HG02938 (cell line): ENCODE measurements around the gene L3MBTL1.

ENCODE experiments used
- ATAC-seq: cut with Tn5 transposase; IDR thresholded peaks from one replicate; pipeline ENCODE4 v1.9.1; 2021; ENCODE audit warnings: mild to moderate bottlenecking, moderate library complexity; ENCODE audit not compliant: unreplicated experiment

The L3MBTL1 gene

GRCh38 chr20:43507150-43508080 is at the start of gene L3MBTL1:
TSS of gene L3MBTL1 (plus strand) at chr20:43507697. CDS start at chr20:43513504, 5,807 bp downstream.
- no peak for ATAC-seq

- no peak for ATAC-seq
These were observed 49.0 kb upstream of the L3MBTL1 start for GRCh38 chr20:43458422-43458924.

GRCh38 chr20:43459022-43459942 is 48.2 kb upstream of the L3MBTL1 start:
- ATAC-seq, result no peak

- no peak for ATAC-seq
These were observed 47.2 kb upstream of the L3MBTL1 start for GRCh38 chr20:43460172-43460829.

GRCh38 chr20:43460830-43461200 is 46.7 kb upstream of the L3MBTL1 start:
- ATAC-seq, result no peak

GRCh38 chr20:43461894-43462659 is 45.4 kb upstream of the L3MBTL1 start:
- no peak for ATAC-seq

- ATAC-seq, result no peak
These were observed 44.6 kb upstream of the L3MBTL1 start for GRCh38 chr20:43462660-43463526.

- no peak for ATAC-seq
These were observed 43.8 kb upstream of the L3MBTL1 start for GRCh38 chr20:43463527-43464218.

GRCh38 chr20:43464219-43464790 is 43.2 kb upstream of the L3MBTL1 start:
- ATAC-seq, result no peak

- no peak for ATAC-seq
These were observed 41.9 kb upstream of the L3MBTL1 start for GRCh38 chr20:43465625-43465943.

- no peak for ATAC-seq
These were observed 39.9 kb upstream of the L3MBTL1 start for GRCh38 chr20:43467589-43467988.

- no peak for ATAC-seq
These were observed 34.7 kb upstream of the L3MBTL1 start for GRCh38 chr20:43472671-43473380.

- no peak for ATAC-seq
These were observed 34.2 kb upstream of the L3MBTL1 start for GRCh38 chr20:43473381-43473704.

- ATAC-seq, result no peak
These were observed 30.3 kb upstream of the L3MBTL1 start for GRCh38 chr20:43477193-43477592.

- ATAC-seq, result no peak
These were observed 29.9 kb upstream of the L3MBTL1 start for GRCh38 chr20:43477619-43478018.

- no peak for ATAC-seq
These were observed 17.5 kb upstream of the L3MBTL1 start for GRCh38 chr20:43490038-43490437.

- peak; percentile 78 for ATAC-seq
These were observed 15.4 kb upstream of the L3MBTL1 start for GRCh38 chr20:43492101-43492500.

- no peak for ATAC-seq
These were observed 12.1 kb upstream of the L3MBTL1 start for GRCh38 chr20:43495388-43495787.
